ENCODE results near the gene BSDC1. TPM values are rescaled to one million over a fixed set of nuclear protein-coding genes. Genes with fewer than 3 reads are reported as not detected.

BSDC1 gene
- total and polyA plus RNA-seq, 2 donors = 35.3 to 36.6 TPM

DNA sequence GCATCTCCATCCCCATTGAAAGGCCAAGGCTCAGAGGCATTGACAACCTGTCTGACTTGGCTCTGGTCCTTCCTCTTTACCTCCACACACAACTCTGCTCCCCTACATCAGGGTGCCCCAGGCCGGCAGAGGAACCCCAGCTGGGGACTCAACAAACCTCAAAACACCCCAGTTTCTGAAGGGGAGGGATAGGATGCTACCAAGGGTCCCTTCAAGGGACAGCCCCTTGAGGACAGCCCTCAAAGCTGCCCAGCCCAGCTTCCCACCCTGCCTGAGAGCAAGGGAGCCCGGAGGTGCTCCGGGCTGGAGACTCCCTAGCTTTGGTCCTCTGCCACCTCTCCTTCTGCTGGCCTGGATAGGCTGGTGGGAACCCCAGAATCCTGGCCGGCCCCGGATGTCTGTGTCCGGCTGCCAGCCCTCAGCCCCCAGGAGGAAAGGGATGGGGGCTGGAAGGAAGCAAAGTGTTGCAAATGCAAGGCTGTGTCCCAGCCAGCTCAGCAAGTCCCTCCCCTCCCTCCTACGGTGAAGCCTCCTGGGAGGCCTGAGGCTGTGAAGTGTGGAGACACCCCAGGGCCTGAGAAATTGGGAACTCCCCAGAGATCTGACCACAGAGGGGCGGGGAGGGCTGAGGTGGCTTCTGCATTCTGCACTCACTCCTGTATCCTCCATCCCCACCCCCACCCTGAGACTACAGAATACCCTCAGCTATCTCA lies 57.1 kb downstream of the BSDC1 start:
- peak in 2 of 9 donors; percentile 28 to 42 for DNase-seq (ENCODE audit: low read depth in 6 of 9, low spot score in 9 of 9)
- no peaks in the 10 kb centered on the region for H3K9me3 ChIP-seq (ENCODE audit: control insufficient read depth in 2 of 2, insufficient read depth in 1 of 2, low read length in 1 of 2)
- H3K36me3 ChIP-seq (ENCODE audit: control insufficient read depth in 2 of 2, insufficient read depth in 2 of 2, low read length in 1 of 2) = peaks cover 13 to 26% of the 10 kb centered on the region in 2 donors
- H3K27ac ChIP-seq (ENCODE audit: low read depth in 1 of 2, low read length in 1 of 2) = peak overlapping the region; percentile 25 to 32
- H3K4me3 ChIP-seq (ENCODE audit: low read length in 2 of 2) = no peak overlapping the region
- peaks cover 0 to 19% of the 10 kb centered on the region in 2 donors for H3K27me3 ChIP-seq (ENCODE audit: control insufficient read depth in 2 of 2, insufficient read depth in 1 of 2, low read length in 1 of 2)
- WGBS = 27% methylated on average over 8 of the region's 8 CpGs
- peaks cover 10 to 56% of the 10 kb centered on the region in 2 donors for H3K4me1 ChIP-seq (ENCODE audit: control insufficient read depth in 2 of 2, insufficient read depth in 2 of 2, low read length in 2 of 2)

DNA sequence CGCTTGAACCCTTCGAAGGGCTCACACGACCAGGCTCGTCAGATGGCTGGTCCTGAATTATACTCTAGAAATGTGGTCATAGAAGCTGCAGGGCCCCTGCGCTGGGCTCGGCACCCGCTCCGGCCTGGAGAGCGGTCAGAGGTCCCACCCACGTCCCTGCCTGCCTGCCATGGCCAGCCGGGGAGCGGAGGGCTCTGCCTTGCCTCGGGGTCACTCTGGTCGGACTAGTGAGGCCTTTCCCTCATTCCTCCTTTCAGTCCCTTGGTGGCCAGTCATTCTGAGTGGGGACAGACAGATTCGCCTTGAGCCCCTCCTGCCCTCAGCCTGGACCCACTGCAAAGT lies 57.7 kb downstream of the BSDC1 start:
- WGBS = 47% methylated on average over 15 of the region's 15 CpGs
- Histone ChIP-seq H3K4me1 (ENCODE audit: control insufficient read depth in 2 of 2, insufficient read depth in 2 of 2, low read length in 2 of 2) (peaks cover 10 to 53% of the 10 kb centered on the region in 2 donors), H3K27ac (ENCODE audit: low read depth in 1 of 2, low read length in 1 of 2) (no peak overlapping the region)

DNA sequence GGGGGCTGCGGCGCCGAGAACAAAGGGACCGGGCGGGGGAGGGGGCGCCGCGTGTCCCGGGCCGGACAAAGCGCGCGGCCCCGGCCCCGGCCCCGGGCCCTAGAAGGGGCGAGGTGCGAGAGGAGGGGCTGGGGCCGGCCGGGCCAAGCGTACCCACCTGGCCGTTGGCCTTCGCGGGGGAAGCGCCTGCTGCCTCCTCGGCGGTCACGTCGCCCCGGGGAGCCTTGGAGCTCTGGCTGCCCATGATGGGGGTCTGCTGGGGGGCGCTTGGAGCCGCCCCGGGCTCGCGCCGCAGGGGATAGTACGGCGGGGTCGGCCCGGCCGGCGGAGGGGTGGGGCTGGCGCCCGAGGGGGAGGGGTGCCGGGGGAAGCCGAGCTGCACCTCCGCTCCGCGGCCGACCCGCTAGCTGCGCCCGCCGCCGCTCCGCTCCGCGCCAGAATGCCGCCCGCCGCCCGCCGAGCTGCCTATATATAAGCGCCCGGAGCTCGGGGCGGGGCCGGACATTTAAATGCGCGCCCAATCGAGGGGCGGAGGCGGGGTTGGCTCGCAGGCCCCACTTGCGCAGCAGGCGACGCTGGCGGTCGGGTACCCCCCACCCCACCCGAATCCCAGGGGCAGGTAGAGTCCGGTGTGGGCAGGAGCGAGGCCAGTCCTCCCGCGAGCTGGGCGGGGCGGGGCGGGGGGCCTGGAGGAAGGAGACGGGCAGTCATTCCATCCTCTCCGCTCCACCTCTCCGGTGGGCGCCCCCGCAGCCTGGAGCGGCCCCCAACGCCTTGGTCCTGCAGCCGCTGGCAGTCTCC lies 58.3 kb downstream of the BSDC1 start, which contains the start of gene MARCKSL1:
TSS of gene MARCKSL1 (minus strand) at position 444 of the 801 bp plus-strand sequence. CDS start at position 244, 200 bp downstream.
- peak within 1 kb of the TSS; percentile 70 to 73 for H3K4me3 ChIP-seq (ENCODE audit: low read length in 2 of 2)
- peaks cover 25 to 37% of the 10 kb centered on the region in 2 donors for H3K36me3 ChIP-seq (ENCODE audit: control insufficient read depth in 2 of 2, insufficient read depth in 2 of 2, low read length in 1 of 2)
- peaks cover 10 to 50% of the 10 kb centered on the region in 2 donors for H3K4me1 ChIP-seq (ENCODE audit: control insufficient read depth in 2 of 2, insufficient read depth in 2 of 2, low read length in 2 of 2)
- DNase-seq (ENCODE audit: low read depth in 6 of 9, low spot score in 9 of 9) = peak; percentile 41 to 94 (median 85)
- H3K27me3 ChIP-seq (ENCODE audit: control insufficient read depth in 2 of 2, insufficient read depth in 1 of 2, low read length in 1 of 2) = peaks cover 0 to 19% of the 10 kb centered on the region in 2 donors
- 2% methylated on average over 95 of the region's 95 CpGs for WGBS
- no peaks in the 10 kb centered on the region for H3K9me3 ChIP-seq (ENCODE audit: control insufficient read depth in 2 of 2, insufficient read depth in 1 of 2, low read length in 1 of 2)
- H3K27ac ChIP-seq (ENCODE audit: low read depth in 1 of 2, low read length in 1 of 2) = peak within 1 kb of the TSS; percentile 32 to 64

More for the DNA sequence above, 57.7 kb downstream of the BSDC1 start:
- H3K27me3 ChIP-seq (ENCODE audit: control insufficient read depth in 2 of 2, insufficient read depth in 1 of 2, low read length in 1 of 2) = peaks cover 0 to 19% of the 10 kb centered on the region in 2 donors
- peaks cover 19 to 31% of the 10 kb centered on the region in 2 donors for H3K36me3 ChIP-seq (ENCODE audit: control insufficient read depth in 2 of 2, insufficient read depth in 2 of 2, low read length in 1 of 2)
- no peak for DNase-seq (ENCODE audit: low read depth in 6 of 9, low spot score in 9 of 9)
- peak overlapping the region; percentile 22 to 70 for H3K4me3 ChIP-seq (ENCODE audit: low read length in 2 of 2)
- H3K9me3 ChIP-seq (ENCODE audit: control insufficient read depth in 2 of 2, insufficient read depth in 1 of 2, low read length in 1 of 2) = no peaks in the 10 kb centered on the region

DNA sequence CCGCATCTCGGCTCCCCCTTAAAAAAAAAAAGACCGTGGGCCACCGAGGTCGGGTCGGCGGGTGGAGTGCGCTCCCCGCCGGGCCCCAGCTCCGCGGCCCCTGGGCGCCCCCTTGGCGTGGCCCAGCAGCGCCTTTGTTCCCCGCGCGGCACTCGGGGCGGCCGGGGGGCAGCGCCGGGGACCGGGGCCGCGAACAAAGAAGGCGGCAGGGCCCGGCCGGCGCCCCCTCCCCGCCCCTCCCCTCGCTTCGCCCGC lies 58.8 kb downstream of the BSDC1 start:
- Histone ChIP-seq H3K4me3 (ENCODE audit: low read length in 2 of 2) (peak overlapping the region; percentile 70 to 73), H3K27ac (ENCODE audit: low read depth in 1 of 2, low read length in 1 of 2) (no peak overlapping the region), H3K4me1 (ENCODE audit: control insufficient read depth in 2 of 2, insufficient read depth in 2 of 2, low read length in 2 of 2) (peaks cover 10 to 50% of the 10 kb centered on the region in 2 donors), H3K36me3 (ENCODE audit: control insufficient read depth in 2 of 2, insufficient read depth in 2 of 2, low read length in 1 of 2) (peaks cover 30 to 42% of the 10 kb centered on the region in 2 donors), H3K9me3 (ENCODE audit: control insufficient read depth in 2 of 2, insufficient read depth in 1 of 2, low read length in 1 of 2) (no peaks in the 10 kb centered on the region), H3K27me3 (ENCODE audit: control insufficient read depth in 2 of 2, insufficient read depth in 1 of 2, low read length in 1 of 2) (peaks cover 0 to 19% of the 10 kb centered on the region in 2 donors)
- under 1% methylated on average over 34 of the region's 34 CpGs for WGBS
- no peak for DNase-seq (ENCODE audit: low read depth in 6 of 9, low spot score in 9 of 9)

DNA sequence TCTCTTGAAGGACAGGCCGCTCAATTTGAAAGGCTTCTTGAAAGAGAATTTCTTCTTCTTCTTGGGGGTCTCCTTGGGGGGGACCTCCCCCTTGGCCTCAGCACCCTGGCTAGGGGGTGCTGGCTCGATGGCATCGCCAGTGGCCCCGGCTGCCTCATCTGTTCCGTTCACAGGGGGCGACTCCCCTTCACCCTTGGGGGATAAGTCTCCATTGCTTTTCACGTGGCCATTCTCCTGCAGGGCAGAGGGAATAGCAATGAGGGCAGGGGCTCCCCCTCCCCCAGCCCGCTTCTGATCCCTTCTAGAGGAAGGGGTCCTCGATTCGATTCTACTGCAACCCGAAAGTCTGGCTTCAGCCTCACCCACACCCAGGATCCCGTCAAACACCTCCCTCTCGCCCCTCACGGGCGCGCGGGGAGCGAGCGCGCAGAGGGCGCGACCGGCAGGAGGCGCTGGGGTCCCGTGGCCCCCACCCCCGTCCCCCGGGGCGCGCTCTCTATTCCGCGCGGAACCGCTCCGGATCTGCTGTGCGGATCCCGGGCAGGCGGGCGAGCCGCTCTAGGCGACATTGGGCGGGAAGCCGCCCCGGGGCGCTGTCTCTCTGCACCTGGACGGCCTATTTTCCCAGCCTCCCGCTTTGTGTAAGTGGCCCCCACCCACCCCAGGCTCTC lies 59.2 kb downstream of the BSDC1 start:
- H3K36me3 ChIP-seq (ENCODE audit: control insufficient read depth in 2 of 2, insufficient read depth in 2 of 2, low read length in 1 of 2) = peaks cover 35 to 47% of the 10 kb centered on the region in 2 donors
- H3K4me3 ChIP-seq (ENCODE audit: low read length in 2 of 2) = peak overlapping the region; percentile 70 to 73
- peaks cover 10 to 50% of the 10 kb centered on the region in 2 donors for H3K4me1 ChIP-seq (ENCODE audit: control insufficient read depth in 2 of 2, insufficient read depth in 2 of 2, low read length in 2 of 2)
- peaks cover 0 to 19% of the 10 kb centered on the region in 2 donors for H3K27me3 ChIP-seq (ENCODE audit: control insufficient read depth in 2 of 2, insufficient read depth in 1 of 2, low read length in 1 of 2)
- 2% methylated on average over 46 of the region's 46 CpGs for WGBS
- no peaks in the 10 kb centered on the region for H3K9me3 ChIP-seq (ENCODE audit: control insufficient read depth in 2 of 2, insufficient read depth in 1 of 2, low read length in 1 of 2)
- peak overlapping the region in 1 of 2 donors; percentile 47 for H3K27ac ChIP-seq (ENCODE audit: low read depth in 1 of 2, low read length in 1 of 2)
- DNase-seq (ENCODE audit: low read depth in 6 of 9, low spot score in 9 of 9) = peak in 7 of 9 donors; percentile 63 to 87 (median 76)

DNA sequence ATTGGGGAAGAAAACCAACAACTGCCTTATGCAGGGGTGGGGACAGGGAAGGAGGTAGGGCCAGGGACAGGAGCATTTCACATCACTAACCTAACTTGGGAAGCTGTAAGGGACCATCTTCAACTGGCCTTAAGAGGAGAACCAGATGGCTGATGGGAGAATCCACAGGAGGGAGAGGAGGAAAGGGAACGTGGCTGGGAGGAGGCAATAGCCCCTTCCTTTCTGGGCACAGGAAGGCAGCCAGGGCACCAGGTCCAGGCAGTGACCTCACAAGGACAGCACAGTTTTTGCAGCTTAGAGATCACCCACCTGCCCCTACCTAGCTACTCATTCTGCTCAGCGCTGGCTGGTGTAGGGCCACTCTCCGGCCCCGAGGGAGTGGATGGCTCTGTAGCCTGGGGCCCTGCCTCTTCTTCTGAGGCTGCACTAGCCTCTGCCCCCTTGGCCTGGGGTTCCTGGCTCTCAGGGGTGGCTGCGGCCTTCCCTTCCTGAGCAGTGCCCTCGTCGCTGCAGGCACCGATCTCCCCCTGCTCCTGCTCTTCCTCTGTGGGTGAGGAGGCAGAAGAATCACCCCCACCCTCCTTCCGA lies 59.9 kb downstream of the BSDC1 start:
- H3K9me3 ChIP-seq (ENCODE audit: control insufficient read depth in 2 of 2, insufficient read depth in 1 of 2, low read length in 1 of 2) = no peaks in the 10 kb centered on the region
- H3K4me3 ChIP-seq (ENCODE audit: low read length in 2 of 2) = peak overlapping the region; percentile 70 to 73
- DNase-seq (ENCODE audit: low read depth in 6 of 9, low spot score in 9 of 9) = peak in 1 of 9 donors; percentile 15
- H3K27ac ChIP-seq (ENCODE audit: low read depth in 1 of 2, low read length in 1 of 2) = peak overlapping the region in 1 of 2 donors; percentile 47
- H3K36me3 ChIP-seq (ENCODE audit: control insufficient read depth in 2 of 2, insufficient read depth in 2 of 2, low read length in 1 of 2) = peaks cover 41 to 53% of the 10 kb centered on the region in 2 donors
- 55% methylated on average over 9 of the region's 9 CpGs for WGBS
- H3K4me1 ChIP-seq (ENCODE audit: control insufficient read depth in 2 of 2, insufficient read depth in 2 of 2, low read length in 2 of 2) = peaks cover 10 to 50% of the 10 kb centered on the region in 2 donors
- H3K27me3 ChIP-seq (ENCODE audit: control insufficient read depth in 2 of 2, insufficient read depth in 1 of 2, low read length in 1 of 2) = peaks cover 0 to 19% of the 10 kb centered on the region in 2 donors

DNA sequence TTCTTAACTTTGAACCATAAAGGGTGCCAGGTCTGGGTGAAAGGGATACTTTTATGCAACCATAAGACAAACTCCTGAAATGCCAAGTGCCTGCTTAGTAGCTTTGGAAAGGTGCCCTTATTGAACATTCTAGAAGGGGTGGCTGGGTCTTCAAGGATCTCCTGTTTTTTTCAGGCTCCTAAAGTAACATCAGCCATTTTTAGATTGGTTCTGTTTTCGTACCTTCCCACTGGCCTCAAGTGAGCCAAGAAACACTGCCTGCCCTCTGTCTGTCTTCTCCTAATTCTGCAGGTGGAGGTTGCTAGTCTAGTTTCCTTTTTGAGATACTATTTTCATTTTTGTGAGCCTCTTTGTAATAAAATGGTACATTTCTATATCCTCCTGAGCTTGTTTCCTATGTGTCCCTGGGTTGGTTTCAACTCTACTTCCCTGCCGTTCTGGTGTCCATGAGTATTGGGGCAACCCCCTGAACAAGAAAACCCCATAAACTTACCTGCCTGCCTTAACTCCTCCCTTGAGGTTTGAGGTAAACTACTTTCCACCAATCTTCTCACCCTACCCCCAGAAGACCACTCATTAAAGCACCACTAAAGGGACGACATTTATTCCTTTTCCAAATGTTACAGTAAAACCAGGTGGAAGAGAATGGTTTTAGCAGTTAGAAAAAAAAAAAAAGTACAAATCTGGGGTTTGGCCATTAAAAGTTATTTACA lies 60.8 kb downstream of the BSDC1 start:
- Histone ChIP-seq H3K4me1 (ENCODE audit: control insufficient read depth in 2 of 2, insufficient read depth in 2 of 2, low read length in 2 of 2) (peaks cover 10 to 49% of the 10 kb centered on the region in 2 donors), H3K27me3 (ENCODE audit: control insufficient read depth in 2 of 2, insufficient read depth in 1 of 2, low read length in 1 of 2) (peaks cover 0 to 19% of the 10 kb centered on the region in 2 donors), H3K36me3 (ENCODE audit: control insufficient read depth in 2 of 2, insufficient read depth in 2 of 2, low read length in 1 of 2) (peaks cover 51 to 63% of the 10 kb centered on the region in 2 donors), H3K9me3 (ENCODE audit: control insufficient read depth in 2 of 2, insufficient read depth in 1 of 2, low read length in 1 of 2) (no peaks in the 10 kb centered on the region), H3K27ac (ENCODE audit: low read depth in 1 of 2, low read length in 1 of 2) (peak overlapping the region in 1 of 2 donors; percentile 15), H3K4me3 (ENCODE audit: low read length in 2 of 2) (no peak overlapping the region)
- WGBS = 91% methylated on average over 3 of the region's 3 CpGs
- DNase-seq (ENCODE audit: low read depth in 6 of 9, low spot score in 9 of 9) = no peak

DNA sequence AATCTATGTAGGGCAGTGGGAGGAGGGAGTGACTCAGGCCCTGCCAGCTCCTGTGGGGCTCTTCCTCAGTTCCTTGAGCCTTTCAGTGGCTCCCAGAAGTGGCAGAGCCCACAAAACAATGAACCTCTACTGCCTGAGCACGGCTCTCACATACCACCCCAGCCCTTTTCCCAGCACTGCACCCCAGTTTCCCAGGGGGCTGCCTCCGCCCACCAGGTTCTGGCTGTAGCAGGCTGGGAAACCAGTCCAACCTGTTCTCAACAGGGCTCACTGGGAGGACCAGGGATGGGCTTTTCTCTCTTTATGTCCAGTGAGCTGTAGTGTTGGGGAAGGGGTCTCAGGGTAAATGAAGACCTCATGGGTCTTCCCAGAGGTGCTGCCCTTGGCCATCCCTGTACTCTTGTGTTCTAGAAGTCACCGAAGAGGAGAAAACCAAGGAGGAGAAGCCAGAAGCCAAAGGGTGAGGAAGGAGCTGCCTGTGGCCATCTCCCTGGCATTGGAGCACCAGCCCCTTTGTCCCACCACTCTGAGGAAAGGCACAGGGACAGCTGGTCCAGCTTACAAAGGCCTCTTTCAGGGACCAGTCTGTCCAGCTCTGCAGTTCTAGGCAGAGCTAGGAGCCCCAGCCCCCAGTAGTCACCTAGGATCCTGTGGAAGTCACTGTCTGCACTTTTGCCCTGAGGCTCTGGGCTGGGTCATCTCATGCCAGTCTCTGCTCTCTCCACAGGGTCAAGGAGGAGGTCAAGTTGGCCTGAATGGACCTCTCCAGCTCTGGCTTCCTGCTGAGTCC lies 61.8 kb downstream of the BSDC1 start:
- Histone ChIP-seq H3K36me3 (ENCODE audit: control insufficient read depth in 2 of 2, insufficient read depth in 2 of 2, low read length in 1 of 2) (peaks cover 60 to 72% of the 10 kb centered on the region in 2 donors), H3K4me3 (ENCODE audit: low read length in 2 of 2) (no peak overlapping the region), H3K4me1 (ENCODE audit: control insufficient read depth in 2 of 2, insufficient read depth in 2 of 2, low read length in 2 of 2) (peaks cover 10 to 40% of the 10 kb centered on the region in 2 donors), H3K27me3 (ENCODE audit: control insufficient read depth in 2 of 2, insufficient read depth in 1 of 2, low read length in 1 of 2) (peaks cover 0 to 13% of the 10 kb centered on the region in 2 donors), H3K9me3 (ENCODE audit: control insufficient read depth in 2 of 2, insufficient read depth in 1 of 2, low read length in 1 of 2) (no peaks in the 10 kb centered on the region), H3K27ac (ENCODE audit: low read depth in 1 of 2, low read length in 1 of 2) (peak overlapping the region in 1 of 2 donors; percentile 26)
- 97% methylated on average over 3 of the region's 3 CpGs for whole genome bisulfite sequencing
- DNase-seq (ENCODE audit: low read depth in 6 of 9, low spot score in 9 of 9) = no peak
